SK-N-SH treated with all-trans-retinoic acid at 6 μM for 48 hours (cell line): ENCODE results near the gene RAB1A.

ENCODE experiments used
- ARNTL ChIP-seq: fragments of 450-650 bp; formaldehyde crosslinking; IDR thresholded peaks from 2 replicates; pipeline ENCODE4 v1.5.0; 2020; ENCODE audit warnings: low read depth, mild to moderate bottlenecking, moderate library complexity, borderline replicate concordance
- BACH2 ChIP-seq: fragments of 250-450 bp; sonication (Bioruptor Pico); IDR thresholded peaks from 2 replicates; pipeline ENCODE4 v1.9.0; 2021; ENCODE audit warnings: mild to moderate bottlenecking, borderline replicate concordance
- GLIS3 ChIP-seq: fragments of 250-450 bp; sonication (Bioruptor Pico); IDR thresholded peaks from 2 replicates; pipeline ENCODE4 v1.5.0; 2020; ENCODE audit warnings: mild to moderate bottlenecking, moderate library complexity
- ISL1 ChIP-seq: fragments of 250-450 bp; sonication (Bioruptor Pico); IDR thresholded peaks from 2 replicates; pipeline ENCODE4 v2.1.2; 2022; ENCODE audit warnings: mild to moderate bottlenecking, moderate library complexity
- PPARA ChIP-seq: fragments of 250-450 bp; sonication (Bioruptor Pico); IDR thresholded peaks from 2 replicates; pipeline ENCODE4 v1.5.0; 2020; ENCODE audit warnings: mild to moderate bottlenecking, borderline replicate concordance
- RARB ChIP-seq: fragments of 250-450 bp; sonication (Bioruptor Pico); IDR thresholded peaks from 2 replicates; pipeline ENCODE4 v1.8.0; 2021; ENCODE audit warnings: mild to moderate bottlenecking, moderate library complexity
- TCF4 ChIP-seq: fragments of 250-450 bp; sonication (Bioruptor Pico); IDR thresholded peaks from 2 replicates; pipeline ENCODE4 v1.8.0; 2021; ENCODE audit warnings: mild to moderate bottlenecking, moderate library complexity, borderline replicate concordance
- ZFP3 ChIP-seq: fragments of 250-450 bp; sonication (Bioruptor Pico); IDR thresholded peaks from 2 replicates; pipeline ENCODE4 v1.5.0; 2020; ENCODE audit warnings: mild to moderate bottlenecking, moderate library complexity
- ZFP30 ChIP-seq: fragments of 450-650 bp; formaldehyde crosslinking; IDR thresholded peaks from 2 replicates; pipeline ENCODE4 v1.5.0; 2022; ENCODE audit warnings: mild to moderate bottlenecking, moderate library complexity
- ZNF565 ChIP-seq: fragments of 450-650 bp; formaldehyde crosslinking; conservative IDR thresholded peaks from 2 replicates; pipeline ENCODE4 v1.5.0; 2020; ENCODE audit warnings: low read depth, mild to moderate bottlenecking, moderate library complexity
- ZNF8 ChIP-seq: fragments of 450-650 bp; formaldehyde crosslinking; IDR thresholded peaks from 2 replicates; pipeline ENCODE4 v1.5.0; 2020; ENCODE audit warnings: mild to moderate bottlenecking, moderate library complexity
- TF ChIP-seq, protein P1 (sequence below): fragments of 250-450 bp; sonication (Bioruptor Pico); IDR thresholded peaks from 2 replicates; pipeline ENCODE4 v1.5.1; 2021; ENCODE audit warnings: mild to moderate bottlenecking, moderate library complexity
- TF ChIP-seq, protein P2 (sequence below): fragments of 250-450 bp; sonication (Bioruptor Pico); IDR thresholded peaks from 2 replicates; pipeline ENCODE4 v1.8.0; 2020; ENCODE audit warnings: mild to moderate bottlenecking, moderate library complexity, borderline replicate concordance
- TF ChIP-seq, protein P3 (sequence below): fragments of 250-450 bp; sonication (Bioruptor Pico); IDR thresholded peaks from 2 replicates; pipeline ENCODE4 v1.5.0; 2020; ENCODE audit warnings: mild to moderate bottlenecking, moderate library complexity

DNA sequence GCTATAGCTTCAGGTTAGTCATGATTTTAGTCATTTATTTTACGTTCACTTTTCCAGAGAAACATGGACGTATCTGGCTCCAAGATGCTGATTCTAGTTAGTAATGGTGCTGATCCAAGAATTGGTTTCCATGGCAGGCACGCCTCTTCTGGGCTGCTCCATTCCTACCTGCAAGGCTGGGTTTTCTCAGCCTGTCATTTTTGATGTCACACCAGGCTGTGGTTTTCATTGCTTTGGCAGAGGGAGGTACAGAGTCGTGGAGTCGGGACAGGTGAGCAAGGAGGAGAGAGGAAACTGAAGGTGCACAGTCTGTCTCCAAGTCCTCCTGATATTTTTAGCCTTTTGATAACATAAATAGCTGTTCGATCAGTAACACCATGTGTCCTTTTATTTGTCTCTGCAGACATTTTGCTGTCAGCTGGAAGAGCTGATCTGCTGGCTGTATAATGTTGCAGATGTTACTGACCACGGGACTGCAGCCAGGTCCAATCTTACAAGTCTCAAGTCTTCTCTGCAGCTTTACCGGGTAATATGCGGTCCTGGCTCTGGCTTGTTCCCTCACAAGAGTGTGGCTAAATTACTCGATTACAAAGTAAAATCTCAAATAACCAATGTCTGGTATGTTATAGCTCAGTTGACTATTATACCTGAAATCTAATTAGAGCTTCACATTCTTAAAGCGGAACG, 55.9 kb downstream of the RAB1A start:
- TF ChIP-seq PPARA (CRISPR knock-in tag) (no peak), ISL1 (CRISPR knock-in tag) (no peak), TCF4 (CRISPR knock-in tag) (no peak), ZFP30 (CRISPR knock-in tag) (no peak), ARNTL (CRISPR knock-in tag) (no peak), ZNF565 (CRISPR knock-in tag) (no peak), ZFP3 (no peak), BACH2 (CRISPR knock-in tag) (no peak), GLIS3 (CRISPR knock-in tag) (no peak), RARB (CRISPR knock-in tag) (no peak), ZNF8 (CRISPR knock-in tag) (no peak)
- TF ChIP-seq, protein P1, sequence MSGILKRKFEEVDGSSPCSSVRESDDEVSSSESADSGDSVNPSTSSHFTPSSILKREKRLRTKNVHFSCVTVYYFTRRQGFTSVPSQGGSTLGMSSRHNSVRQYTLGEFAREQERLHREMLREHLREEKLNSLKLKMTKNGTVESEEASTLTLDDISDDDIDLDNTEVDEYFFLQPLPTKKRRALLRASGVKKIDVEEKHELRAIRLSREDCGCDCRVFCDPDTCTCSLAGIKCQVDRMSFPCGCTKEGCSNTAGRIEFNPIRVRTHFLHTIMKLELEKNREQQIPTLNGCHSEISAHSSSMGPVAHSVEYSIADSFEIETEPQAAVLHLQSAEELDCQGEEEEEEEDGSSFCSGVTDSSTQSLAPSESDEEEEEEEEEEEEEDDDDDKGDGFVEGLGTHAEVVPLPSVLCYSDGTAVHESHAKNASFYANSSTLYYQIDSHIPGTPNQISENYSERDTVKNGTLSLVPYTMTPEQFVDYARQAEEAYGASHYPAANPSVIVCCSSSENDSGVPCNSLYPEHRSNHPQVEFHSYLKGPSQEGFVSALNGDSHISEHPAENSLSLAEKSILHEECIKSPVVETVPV (CRISPR knock-in tag): no peak
- TF ChIP-seq, protein P2, sequence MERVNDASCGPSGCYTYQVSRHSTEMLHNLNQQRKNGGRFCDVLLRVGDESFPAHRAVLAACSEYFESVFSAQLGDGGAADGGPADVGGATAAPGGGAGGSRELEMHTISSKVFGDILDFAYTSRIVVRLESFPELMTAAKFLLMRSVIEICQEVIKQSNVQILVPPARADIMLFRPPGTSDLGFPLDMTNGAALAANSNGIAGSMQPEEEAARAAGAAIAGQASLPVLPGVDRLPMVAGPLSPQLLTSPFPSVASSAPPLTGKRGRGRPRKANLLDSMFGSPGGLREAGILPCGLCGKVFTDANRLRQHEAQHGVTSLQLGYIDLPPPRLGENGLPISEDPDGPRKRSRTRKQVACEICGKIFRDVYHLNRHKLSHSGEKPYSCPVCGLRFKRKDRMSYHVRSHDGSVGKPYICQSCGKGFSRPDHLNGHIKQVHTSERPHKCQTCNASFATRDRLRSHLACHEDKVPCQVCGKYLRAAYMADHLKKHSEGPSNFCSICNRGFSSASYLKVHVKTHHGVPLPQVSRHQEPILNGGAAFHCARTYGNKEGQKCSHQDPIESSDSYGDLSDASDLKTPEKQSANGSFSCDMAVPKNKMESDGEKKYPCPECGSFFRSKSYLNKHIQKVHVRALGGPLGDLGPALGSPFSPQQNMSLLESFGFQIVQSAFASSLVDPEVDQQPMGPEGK: no peak
- TF ChIP-seq, protein P3, sequence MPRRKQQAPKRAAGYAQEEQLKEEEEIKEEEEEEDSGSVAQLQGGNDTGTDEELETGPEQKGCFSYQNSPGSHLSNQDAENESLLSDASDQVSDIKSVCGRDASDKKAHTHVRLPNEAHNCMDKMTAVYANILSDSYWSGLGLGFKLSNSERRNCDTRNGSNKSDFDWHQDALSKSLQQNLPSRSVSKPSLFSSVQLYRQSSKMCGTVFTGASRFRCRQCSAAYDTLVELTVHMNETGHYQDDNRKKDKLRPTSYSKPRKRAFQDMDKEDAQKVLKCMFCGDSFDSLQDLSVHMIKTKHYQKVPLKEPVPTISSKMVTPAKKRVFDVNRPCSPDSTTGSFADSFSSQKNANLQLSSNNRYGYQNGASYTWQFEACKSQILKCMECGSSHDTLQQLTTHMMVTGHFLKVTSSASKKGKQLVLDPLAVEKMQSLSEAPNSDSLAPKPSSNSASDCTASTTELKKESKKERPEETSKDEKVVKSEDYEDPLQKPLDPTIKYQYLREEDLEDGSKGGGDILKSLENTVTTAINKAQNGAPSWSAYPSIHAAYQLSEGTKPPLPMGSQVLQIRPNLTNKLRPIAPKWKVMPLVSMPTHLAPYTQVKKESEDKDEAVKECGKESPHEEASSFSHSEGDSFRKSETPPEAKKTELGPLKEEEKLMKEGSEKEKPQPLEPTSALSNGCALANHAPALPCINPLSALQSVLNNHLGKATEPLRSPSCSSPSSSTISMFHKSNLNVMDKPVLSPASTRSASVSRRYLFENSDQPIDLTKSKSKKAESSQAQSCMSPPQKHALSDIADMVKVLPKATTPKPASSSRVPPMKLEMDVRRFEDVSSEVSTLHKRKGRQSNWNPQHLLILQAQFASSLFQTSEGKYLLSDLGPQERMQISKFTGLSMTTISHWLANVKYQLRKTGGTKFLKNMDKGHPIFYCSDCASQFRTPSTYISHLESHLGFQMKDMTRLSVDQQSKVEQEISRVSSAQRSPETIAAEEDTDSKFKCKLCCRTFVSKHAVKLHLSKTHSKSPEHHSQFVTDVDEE (CRISPR knock-in tag): no peak
